Measurements from ENCODE around the gene DYNLL1.

- no peak for TF ChIP-seq EZH2 (IDR thresholded peaks at IDR 0.05; ENCODE audit: insufficient read depth, poor library complexity, severe bottlenecking)
- TF ChIP-seq EZH2phosphoT487 (IDR thresholded peaks at IDR 0.05; ENCODE audit: insufficient read depth, low read depth): no peak
Observed at GRCh38 chr12:120480211-120480610, 15.7 kb upstream of the DYNLL1 start.

Measured in GM23248 (cell line).